ENCODE data around the gene NTN3.
A peak's percentile ranks its signal among the peaks of the same experiment; 100 is the strongest.

The NTN3 gene

DNA sequence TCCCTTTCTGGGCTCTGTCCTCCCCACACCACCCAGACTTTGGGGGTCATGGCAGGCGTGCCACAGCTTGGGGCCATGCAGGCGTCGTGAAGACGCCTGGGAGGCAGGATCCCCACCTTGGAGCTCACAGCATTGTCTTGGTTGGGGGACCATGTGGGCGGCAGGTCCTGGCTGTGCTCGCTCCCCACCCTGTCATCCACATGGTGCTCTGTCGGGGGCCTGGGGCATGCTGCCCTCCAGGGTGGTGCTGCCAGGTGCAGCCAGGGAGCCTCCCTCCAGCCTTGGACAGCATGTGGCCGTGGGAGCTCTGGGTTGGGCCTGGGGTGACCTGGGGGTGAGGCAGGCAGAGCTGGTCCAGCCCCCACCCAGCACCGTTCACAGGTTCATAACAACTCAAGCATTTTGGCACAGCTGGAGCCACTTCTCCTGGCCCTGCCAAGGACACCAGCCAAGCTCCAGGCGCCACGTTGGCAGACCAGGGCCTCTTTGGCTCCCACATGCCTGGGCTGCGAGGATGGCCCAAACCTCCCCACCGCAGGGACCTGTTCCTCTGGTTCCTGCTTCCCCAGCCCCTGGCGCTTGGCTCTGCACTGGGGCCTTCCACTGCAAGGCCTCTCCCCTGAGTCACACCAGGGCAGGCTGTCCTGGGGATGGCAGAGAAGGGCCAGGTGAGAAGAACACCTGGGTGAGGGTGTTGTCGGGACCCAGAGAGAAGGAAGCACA, 27.6 kb downstream of the NTN3 start:
- no peak for DNase-seq (ENCODE audit: low read depth)
- TF ChIP-seq, protein P1, sequence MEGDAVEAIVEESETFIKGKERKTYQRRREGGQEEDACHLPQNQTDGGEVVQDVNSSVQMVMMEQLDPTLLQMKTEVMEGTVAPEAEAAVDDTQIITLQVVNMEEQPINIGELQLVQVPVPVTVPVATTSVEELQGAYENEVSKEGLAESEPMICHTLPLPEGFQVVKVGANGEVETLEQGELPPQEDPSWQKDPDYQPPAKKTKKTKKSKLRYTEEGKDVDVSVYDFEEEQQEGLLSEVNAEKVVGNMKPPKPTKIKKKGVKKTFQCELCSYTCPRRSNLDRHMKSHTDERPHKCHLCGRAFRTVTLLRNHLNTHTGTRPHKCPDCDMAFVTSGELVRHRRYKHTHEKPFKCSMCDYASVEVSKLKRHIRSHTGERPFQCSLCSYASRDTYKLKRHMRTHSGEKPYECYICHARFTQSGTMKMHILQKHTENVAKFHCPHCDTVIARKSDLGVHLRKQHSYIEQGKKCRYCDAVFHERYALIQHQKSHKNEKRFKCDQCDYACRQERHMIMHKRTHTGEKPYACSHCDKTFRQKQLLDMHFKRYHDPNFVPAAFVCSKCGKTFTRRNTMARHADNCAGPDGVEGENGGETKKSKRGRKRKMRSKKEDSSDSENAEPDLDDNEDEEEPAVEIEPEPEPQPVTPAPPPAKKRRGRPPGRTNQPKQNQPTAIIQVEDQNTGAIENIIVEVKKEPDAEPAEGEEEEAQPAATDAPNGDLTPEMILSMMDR (IDR thresholded peaks at IDR 0.05; ENCODE audit: insufficient read depth, low read depth, low read length, missing control alignments): no peak
- H3K4me3 ChIP-seq (ENCODE audit: low read depth, low read length): no peak overlapping the region

DNA sequence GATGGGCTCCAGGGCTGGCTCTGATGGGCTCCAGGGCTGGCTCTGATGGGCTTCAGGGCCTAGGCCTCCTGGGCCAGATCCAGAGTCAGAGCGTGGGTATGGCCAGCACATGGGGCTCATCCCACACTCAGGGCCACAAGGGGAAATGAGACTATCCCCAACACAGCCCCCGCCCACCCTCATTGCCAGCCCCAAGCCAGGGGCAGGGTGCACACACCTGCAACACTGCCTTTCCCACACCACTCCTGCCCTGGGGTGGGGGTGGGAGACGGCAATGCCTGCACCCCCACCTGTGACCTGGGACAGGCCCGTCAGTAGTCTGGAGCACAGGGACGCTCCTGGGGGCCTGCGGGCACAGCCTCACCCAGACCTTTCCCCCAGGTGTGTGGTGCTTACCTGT, 28.4 kb downstream of the NTN3 start:
- TF ChIP-seq, protein P1 (IDR thresholded peaks at IDR 0.05; ENCODE audit: insufficient read depth, low read depth, low read length, missing control alignments): no peak

DNA sequence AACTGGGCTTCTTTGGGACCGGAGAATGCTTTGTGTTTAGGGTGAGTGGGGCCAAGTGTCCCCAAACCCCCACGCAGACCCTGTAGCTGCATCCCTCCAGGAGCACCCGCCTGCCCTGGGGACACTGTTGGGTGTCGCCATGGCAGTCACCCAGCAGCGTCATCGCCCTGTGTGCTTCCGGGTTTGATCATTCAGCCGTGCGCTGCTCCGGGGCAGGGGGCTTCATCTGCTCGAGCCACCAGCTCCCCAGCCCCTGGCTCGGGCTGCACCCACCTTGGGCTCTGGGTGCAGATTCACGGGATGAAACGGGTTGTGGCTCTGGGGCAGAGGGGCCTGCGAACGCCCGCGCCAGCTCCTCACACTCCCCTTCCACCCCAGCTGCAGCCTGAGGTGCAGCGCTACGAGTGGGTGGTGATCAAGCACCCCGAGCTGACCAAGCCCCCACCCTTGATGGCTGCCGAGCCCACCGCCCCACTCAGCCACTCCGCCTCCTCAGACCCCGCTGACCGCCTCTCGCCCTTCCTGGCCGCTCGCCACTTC, 28.9 kb downstream of the NTN3 start:
- no peak for DNase-seq (ENCODE audit: low read depth)
- TF ChIP-seq, protein P1 (IDR thresholded peaks at IDR 0.05; ENCODE audit: insufficient read depth, low read depth, low read length, missing control alignments): no peak
- H3K4me3 ChIP-seq (ENCODE audit: low read depth, low read length): no peak overlapping the region

More for the DNA sequence above, 28.4 kb downstream of the NTN3 start:
- no peak overlapping the region for H3K4me3 ChIP-seq (ENCODE audit: low read depth, low read length)
- DNase-seq (ENCODE audit: low read depth): no peak

DNA sequence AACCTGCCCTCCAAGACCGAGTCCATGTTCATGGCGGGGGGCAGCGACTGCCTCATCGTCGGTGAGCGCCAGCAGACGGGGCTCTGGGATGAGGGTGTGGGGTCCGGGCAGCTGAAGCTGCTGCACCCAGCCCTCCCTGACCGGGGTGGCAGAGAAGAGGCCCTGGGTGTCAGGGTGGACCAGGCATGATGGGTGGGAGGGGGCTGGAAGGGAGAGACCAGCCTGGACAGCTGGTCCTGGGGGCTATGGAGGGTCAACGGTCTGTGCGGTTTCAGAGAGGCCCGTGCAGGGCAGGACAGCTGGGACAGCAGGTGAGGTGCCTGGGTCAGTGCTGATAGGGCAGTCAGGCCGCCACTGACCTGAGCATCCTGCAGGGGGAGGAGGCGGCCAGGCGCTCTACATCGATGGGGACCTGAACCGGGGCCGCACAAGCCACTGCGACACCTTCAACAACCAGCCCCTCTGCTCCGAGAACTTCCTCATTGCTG, 29.4 kb downstream of the NTN3 start:
- no peak overlapping the region for H3K4me3 ChIP-seq (ENCODE audit: low read depth, low read length)
- TF ChIP-seq, protein P1 (IDR thresholded peaks at IDR 0.05; ENCODE audit: insufficient read depth, low read depth, low read length, missing control alignments): no peak
- no peak for DNase-seq (ENCODE audit: low read depth)

DNA sequence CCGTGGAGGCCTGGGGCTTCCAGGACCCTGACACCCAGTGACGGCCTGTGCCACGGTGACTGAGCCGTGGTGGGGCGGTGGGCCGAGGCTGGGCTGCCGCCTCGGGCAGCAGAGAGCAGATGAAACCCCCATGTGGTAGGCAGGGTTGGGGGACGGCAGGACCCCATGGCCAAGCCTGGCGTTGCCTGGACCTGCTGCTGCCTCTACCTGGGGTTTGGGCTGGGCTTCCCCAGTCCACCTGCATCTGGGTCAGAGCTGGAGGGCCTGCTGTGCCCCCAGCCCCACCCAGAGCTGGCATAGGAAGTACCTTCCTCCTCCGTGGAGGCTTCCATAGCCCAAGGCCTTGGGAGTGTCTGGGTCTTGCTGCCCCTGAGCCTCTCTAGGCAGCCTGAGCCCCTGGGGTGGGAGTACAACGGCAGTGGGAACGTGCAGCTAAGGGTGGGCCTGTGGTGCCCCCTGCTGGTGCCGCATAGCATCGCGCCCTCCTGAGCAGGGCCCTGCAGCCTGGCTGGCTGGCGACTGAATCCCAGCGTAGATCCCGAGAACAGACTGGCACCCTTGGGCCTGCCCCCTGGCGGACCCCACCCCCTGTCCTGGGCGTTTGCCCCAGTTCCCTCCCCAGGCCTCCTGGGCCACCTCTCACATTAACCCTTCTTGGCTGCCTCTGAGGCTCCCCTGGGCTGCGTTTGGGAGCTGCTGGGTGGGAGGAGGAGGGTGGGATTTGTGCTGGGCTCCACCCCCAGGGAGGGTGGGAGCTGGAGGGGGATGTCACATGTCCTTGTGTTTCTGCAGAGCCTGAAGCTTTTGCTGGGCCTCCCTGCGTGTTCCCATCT, 30.0 kb downstream of the NTN3 start:
- TF ChIP-seq, protein P1 (IDR thresholded peaks at IDR 0.05; ENCODE audit: insufficient read depth, low read depth, low read length, missing control alignments): peak; percentile 98
- H3K4me3 ChIP-seq (ENCODE audit: low read depth, low read length): no peak overlapping the region
- peak; percentile 81 for DNase-seq (ENCODE audit: low read depth)

DNA sequence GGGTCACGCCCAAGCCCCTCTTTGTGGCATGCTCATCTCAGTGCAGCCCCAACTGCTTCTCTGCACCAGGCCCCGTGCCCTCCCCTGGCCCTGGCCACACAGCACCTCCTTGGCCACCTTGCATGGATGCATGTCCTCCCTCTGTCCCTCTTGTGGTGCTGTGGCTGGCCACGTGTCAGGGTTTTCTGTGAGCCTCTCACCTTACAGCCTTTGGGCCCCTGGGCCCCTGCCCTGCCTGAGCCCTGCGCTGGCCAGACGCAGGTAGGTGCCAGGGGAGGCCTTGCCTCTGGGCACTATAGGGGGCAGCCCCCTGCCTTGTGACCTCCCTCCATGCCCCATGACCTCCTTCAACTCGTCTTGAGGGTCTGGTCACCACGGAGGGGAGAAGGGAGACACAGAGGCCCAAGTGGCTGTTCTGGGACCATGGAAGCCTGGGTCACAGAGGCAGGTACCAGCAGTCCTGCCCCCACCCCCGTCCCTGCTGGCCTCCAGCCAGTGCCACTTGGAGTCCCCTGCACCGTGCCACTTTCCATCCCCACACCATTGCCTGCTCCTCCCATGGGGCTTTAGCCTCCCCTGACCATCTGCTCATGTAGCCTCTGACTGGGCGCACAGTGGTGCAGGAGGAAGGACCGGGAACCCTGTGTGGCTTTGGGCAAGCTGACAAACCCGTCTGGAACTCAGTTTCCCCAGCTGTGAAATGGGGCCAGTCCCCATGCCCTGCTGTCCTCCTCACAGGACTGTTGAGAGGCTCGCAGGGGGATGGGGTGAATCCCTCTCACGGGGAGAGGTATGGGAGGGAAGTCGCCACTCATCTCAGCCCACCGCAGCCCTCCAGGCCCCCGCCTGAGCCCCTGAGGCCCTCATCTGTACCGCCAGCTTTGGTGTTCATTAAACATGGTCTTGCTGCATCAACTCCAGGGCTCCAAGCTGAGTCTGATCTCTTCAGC, 31.1 kb downstream of the NTN3 start:
- no peak for DNase-seq (ENCODE audit: low read depth)
- H3K4me3 ChIP-seq (ENCODE audit: low read depth, low read length): no peak overlapping the region
- TF ChIP-seq, protein P1 (IDR thresholded peaks at IDR 0.05; ENCODE audit: insufficient read depth, low read depth, low read length, missing control alignments): no peak
